NCI-H524 treated with DMSO at 0.1 percent for 48 hours (cell line): ENCODE results near the gene CRHR2.

Experiments used
- DNase-seq: peaks from one replicate; lab custom pipeline; 2025; lab: John Stamatoyannopoulos, UW

Gene CRHR2

GRCh38 chr7:30706908-30707307, 24.7 kb upstream of the CRHR2 start:
- DNase-seq, result no peak

- DNase-seq, result no peak
Measured at GRCh38 chr7:30706316-30706715, 24.1 kb upstream of the CRHR2 start.

GRCh38 chr7:30705596-30705995, 23.3 kb upstream of the CRHR2 start:
- DNase-seq, result no peak

- DNase-seq, result no peak
Measured at GRCh38 chr7:30705008-30705407, 22.8 kb upstream of the CRHR2 start.

GRCh38 chr7:30703756-30704155, 21.5 kb upstream of the CRHR2 start:
- DNase-seq, result no peak

GRCh38 chr7:30702200-30702599, 19.9 kb upstream of the CRHR2 start:
- DNase-seq, result no peak

GRCh38 chr7:30700941-30701340, 18.7 kb upstream of the CRHR2 start:
- no peak for DNase-seq

GRCh38 chr7:30699706-30700495, 17.6 kb upstream of the CRHR2 start:
- DNase-seq, result no peak

GRCh38 chr7:30698481-30698880, 16.2 kb upstream of the CRHR2 start:
- DNase-seq, result no peak

- no peak for DNase-seq
Measured at GRCh38 chr7:30697719-30698460, 15.6 kb upstream of the CRHR2 start.

- DNase-seq, result no peak
Measured at GRCh38 chr7:30694774-30695721, 12.8 kb upstream of the CRHR2 start.

- DNase-seq, result no peak
Measured at GRCh38 chr7:30694218-30694745, 12.0 kb upstream of the CRHR2 start.

- no peak for DNase-seq
Measured at GRCh38 chr7:30692882-30693281, 10.6 kb upstream of the CRHR2 start.

- no peak for DNase-seq
Measured at GRCh38 chr7:30692438-30692837, 10.2 kb upstream of the CRHR2 start.

- DNase-seq, result no peak
Measured at GRCh38 chr7:30690011-30690410, 7.8 kb upstream of the CRHR2 start.

- no peak for DNase-seq
Measured at GRCh38 chr7:30688718-30689221, 6.5 kb upstream of the CRHR2 start.

GRCh38 chr7:30687604-30688003, 5.3 kb upstream of the CRHR2 start:
- no peak for DNase-seq

- DNase-seq, result no peak
Measured at GRCh38 chr7:30684351-30684750, 2.1 kb upstream of the CRHR2 start.

GRCh38 chr7:30683816-30684215, 1.6 kb upstream of the CRHR2 start:
- DNase-seq, result no peak

- no peak for DNase-seq
Measured at GRCh38 chr7:30683306-30683705, 1.1 kb upstream of the CRHR2 start.

- no peak for DNase-seq
Measured at GRCh38 chr7:30681815-30682211, 443 bp downstream of the CRHR2 start.

GRCh38 chr7:30681331-30681797, 892 bp downstream of the CRHR2 start:
- no peak for DNase-seq
